HG03342 (cell line): Measurements from ENCODE around the gene RNF222.
"Not testable (repeated sequence)": the region's sequence is repeated elsewhere in the genome, so short reads cannot be mapped to it uniquely, and the experiment has no call there.

Source experiments
- ATAC-seq: cut with Tn5 transposase; IDR thresholded peaks from one replicate; pipeline ENCODE4 v1.9.1; 2021; ENCODE audit warnings: mild to moderate bottlenecking, moderate library complexity; ENCODE audit not compliant: unreplicated experiment

RNF222 gene

DNA sequence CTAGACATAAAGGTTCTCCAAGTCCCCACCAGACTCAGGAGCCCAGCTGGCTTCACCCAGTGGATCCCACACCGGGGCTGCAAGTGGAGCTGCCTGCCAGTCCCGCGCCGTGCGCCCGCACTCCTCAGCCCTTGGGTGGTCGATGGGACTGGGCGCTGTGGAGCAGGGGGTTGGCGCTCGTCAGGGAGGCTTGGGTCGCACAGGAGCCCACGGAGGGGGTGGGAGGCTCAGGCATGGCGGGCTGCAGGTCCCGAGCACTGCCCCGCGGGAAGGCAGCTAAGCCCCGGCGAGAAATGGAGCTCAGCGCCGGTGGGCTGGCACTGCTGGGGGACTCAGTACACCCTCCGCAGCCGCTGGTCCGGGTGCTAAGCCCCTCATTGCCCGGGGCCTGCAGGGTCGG, 50.6 kb downstream of the RNF222 start:
- not testable (repeated sequence) for ATAC-seq

DNA sequence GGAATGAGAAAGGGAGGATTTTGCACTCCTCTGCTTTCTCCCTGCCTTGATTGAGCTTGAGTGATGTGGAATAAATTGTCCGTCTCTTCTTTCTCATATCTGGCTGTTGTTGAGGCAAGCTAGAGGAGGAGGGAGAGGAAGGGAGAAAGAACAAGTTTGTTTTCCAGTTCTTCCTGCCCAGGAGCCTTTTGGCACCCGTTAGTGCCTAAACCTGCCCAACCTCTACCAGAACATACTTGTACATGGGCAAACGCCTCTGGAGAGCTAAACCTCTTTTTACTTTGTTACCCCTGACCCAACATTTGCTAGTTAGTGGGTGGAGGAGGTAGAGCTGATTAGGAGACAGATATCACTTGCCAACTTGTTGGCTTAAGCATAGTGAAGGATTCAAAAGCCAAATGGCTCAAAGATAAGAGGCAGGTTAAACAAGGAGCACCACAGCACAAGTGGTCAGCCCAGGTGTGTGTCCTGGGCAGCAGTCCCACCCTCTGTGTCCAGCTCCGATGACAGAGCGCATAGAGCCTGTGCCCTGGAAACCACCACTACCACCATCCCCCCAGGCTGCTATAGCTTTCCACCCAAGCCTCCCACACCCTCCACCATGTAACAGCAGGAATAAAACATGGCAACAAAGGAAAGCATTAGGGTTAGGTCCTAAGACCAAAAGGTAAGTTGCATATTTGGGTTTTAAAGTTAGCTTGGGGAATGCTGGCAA, 51.5 kb downstream of the RNF222 start:
- no peak for ATAC-seq

DNA sequence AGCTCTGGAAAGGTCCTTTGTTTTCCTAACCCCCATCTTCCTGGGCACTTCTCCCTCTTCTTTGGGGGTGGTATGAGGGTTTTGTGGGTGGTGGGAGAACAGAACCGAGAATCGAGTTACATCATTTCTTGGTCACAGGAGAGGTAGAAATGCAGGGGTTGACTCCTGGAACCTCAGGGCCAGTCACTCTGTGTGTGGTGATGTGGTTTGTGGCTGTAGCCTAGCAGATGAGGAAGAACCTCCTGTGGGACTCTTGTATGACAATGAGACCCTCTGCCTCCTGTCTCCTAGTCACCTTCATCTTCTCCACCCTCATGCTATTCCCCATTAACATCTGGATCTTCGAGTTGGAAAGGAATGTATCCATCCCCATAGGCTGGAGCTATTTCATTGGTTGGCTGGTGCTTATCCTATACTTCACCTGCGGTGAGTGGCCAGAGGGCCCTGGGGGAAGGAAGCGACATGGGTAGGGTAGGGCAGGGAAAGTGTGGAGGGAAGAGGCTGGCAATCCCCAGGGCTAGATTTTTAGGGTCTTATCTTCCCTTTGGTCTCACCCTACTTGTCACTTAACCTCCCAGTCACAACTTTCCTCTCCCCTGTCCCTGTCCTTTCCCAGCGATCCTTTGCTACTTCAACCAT, 52.5 kb downstream of the RNF222 start:
- no peak for ATAC-seq

DNA sequence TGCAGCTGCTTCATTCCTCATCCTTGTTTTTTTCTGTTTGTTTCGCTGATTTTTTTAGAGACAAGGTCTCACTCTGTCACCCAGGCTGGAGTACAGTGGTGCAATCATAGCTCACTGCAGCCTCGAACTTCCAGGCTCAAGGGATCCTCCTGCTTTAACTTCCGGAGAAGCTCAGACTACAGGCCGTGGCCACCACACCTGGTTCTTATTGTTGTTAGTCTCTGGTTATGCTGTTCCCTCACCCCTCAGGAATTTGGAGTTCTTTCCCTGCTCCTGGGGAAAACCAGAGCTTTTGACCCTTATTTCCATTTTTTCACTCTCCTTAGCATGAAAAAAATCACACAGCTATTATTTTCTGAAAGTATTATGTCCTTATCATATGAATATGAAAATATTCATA, 56.2 kb downstream of the RNF222 start:
- no peak for ATAC-seq
